Endothelial cell of umbilical vein (primary cell): Measurements from ENCODE around the gene SPEM1. TPM values are rescaled to one million over a fixed set of nuclear protein-coding genes. Genes with fewer than 3 reads are reported as not detected.

ENCODE experiments used
- BruUV-seq: library from RNA; stranded (reverse); fragments of 400-500 nt; replicated peaks from 2 replicates; lab custom pipeline; 2021; lab: Mats Ljungman, UMichigan
- CTCF ChIA-PET: fragments of 300-600, 350-600 bp; sonication (Branson Sonifier 250); formaldehyde crosslinking; loops from one replicate; lab custom pipeline; 2021; ENCODE audit warnings: antibody characterized with exemption, inconsistent platforms; lab: Charles Lee
- POLR2A ChIA-PET: fragments of 300-600, 350-600 bp; sonication (Branson Sonifier 250); formaldehyde crosslinking; loops from one replicate; lab custom pipeline; 2021; ENCODE audit warnings: antibody characterized with exemption, inconsistent platforms; lab: Charles Lee
- DNase-seq: peaks from one replicate; pipeline ENCODE4 v3.0.0-alpha.2; 2011; ENCODE audit warnings: low read depth, low spot score
- FAIRE-seq: peaks from 2 replicates; lab custom pipeline; 2011; peaks lifted over from hg19 to GRCh38; lab: Jason Lieb, UNC
- H2AFZ ChIP-seq: 2 replicates; pipeline ENCODE4 v1.6.0; 2012; ENCODE audit warnings: low read depth, low read length, control low read depth, inconsistent platforms
- H3K27ac ChIP-seq: 2 replicates; pipeline ENCODE4 v1.5.1; 2011; ENCODE audit warnings: low read depth, mild to moderate bottlenecking, control low read depth, low read length, moderate library complexity; ENCODE audit not compliant: insufficient read depth
- H3K27me3 ChIP-seq, 2 experiments: 2 replicates each; pipeline versions ENCODE4 v1.6.0 to v1.6.1; 2011; ENCODE audit warnings: low read length in 2 of 2, mixed read lengths in 1 of 2; ENCODE audit not compliant: control insufficient read depth in 2 of 2, insufficient read depth in 2 of 2
- H3K36me3 ChIP-seq, 2 experiments: 2 replicates in 1 of 2; 3 replicates in 1 of 2; pipeline ENCODE4 v1.5.1; 2011; ENCODE audit warnings: low read length in 2 of 2, mild to moderate bottlenecking in 1 of 2, moderate library complexity in 1 of 2; ENCODE audit not compliant: control insufficient read depth in 2 of 2, insufficient read depth in 2 of 2; ENCODE audit errors: extremely low read depth in 1 of 2
- H3K4me1 ChIP-seq: 3 replicates; pipeline ENCODE4 v1.5.1; 2011; ENCODE audit warnings: mild to moderate bottlenecking, low read length; ENCODE audit not compliant: control insufficient read depth, insufficient read depth; ENCODE audit errors: extremely low read depth
- H3K4me2 ChIP-seq: 2 replicates; pipeline ENCODE4 v1.6.1; 2011; ENCODE audit warnings: low read length, control low read depth, mixed read lengths; ENCODE audit not compliant: insufficient read depth
- H3K4me3 ChIP-seq, 3 experiments: fragments of 200-600 bp in 1 of 3; sonication (generic), shearing (Covaris generic) in 1 of 3; replicated peaks in 1 of 3; 2 replicates each; pipeline ENCODE4 v1.5.1; 2011 to 2016; ENCODE audit warnings: control low read depth in 3 of 3, low read length in 3 of 3, mild to moderate bottlenecking in 2 of 3, inconsistent platforms in 1 of 3, low read depth in 1 of 3, moderate library complexity in 1 of 3; ENCODE audit not compliant: insufficient read depth in 1 of 3
- H3K79me2 ChIP-seq: 2 replicates; pipeline ENCODE4 v1.6.0; 2012; ENCODE audit warnings: low read length, inconsistent platforms; ENCODE audit not compliant: control insufficient read depth, insufficient read depth
- H3K9ac ChIP-seq: replicated peaks from 2 replicates; pipeline ENCODE3; 2011; ENCODE audit warnings: low read length, control low read depth; ENCODE audit not compliant: insufficient read depth; ENCODE audit errors: extremely low read depth
- H3K9me1 ChIP-seq: replicated peaks from 3 replicates; pipeline ENCODE4 v1.6.0; 2011; ENCODE audit warnings: mild to moderate bottlenecking, low read length; ENCODE audit not compliant: control insufficient read depth, insufficient read depth; ENCODE audit errors: extremely low read depth
- H3K9me3 ChIP-seq: replicated peaks from 2 replicates; pipeline ENCODE4 v1.5.1; 2012; ENCODE audit warnings: low read length, inconsistent platforms; ENCODE audit not compliant: control insufficient read depth, insufficient read depth
- H4K20me1 ChIP-seq: replicated peaks from 2 replicates; pipeline ENCODE3; 2011; ENCODE audit warnings: mild to moderate bottlenecking, low read length; ENCODE audit not compliant: control insufficient read depth, insufficient read depth; ENCODE audit errors: extremely low read depth
- EZH2 ChIP-seq: IDR thresholded peaks from 2 replicates; pipeline ENCODE4 v1.6.1; 2012; ENCODE audit warnings: borderline replicate concordance, low read depth, mild to moderate bottlenecking, moderate library complexity, low read length, inconsistent platforms; ENCODE audit not compliant: severe bottlenecking
- FOS ChIP-seq: IDR thresholded peaks from 2 replicates; pipeline ENCODE4 v1.6.1; 2011; ENCODE audit warnings: mild to moderate bottlenecking, low read length, moderate library complexity, borderline replicate concordance; ENCODE audit not compliant: insufficient read depth
- GATA2 ChIP-seq: IDR thresholded peaks from 2 replicates; pipeline ENCODE4 v1.7.0; 2011; ENCODE audit warnings: low read depth, mild to moderate bottlenecking, moderate library complexity, mixed read lengths, low read length; ENCODE audit not compliant: insufficient read length, insufficient read depth
- JUN ChIP-seq: IDR thresholded peaks from 2 replicates; pipeline ENCODE4 v1.6.1; 2011; ENCODE audit warnings: borderline replicate concordance, low read depth; ENCODE audit not compliant: insufficient read length, insufficient read depth
- MYC ChIP-seq: IDR thresholded peaks from one replicate; pipeline ENCODE4 v1.6.1; 2011; ENCODE audit warnings: mild to moderate bottlenecking, low read depth, low read length
- POLR2A ChIP-seq: IDR thresholded peaks from 2 replicates; pipeline ENCODE4 v1.6.1; 2012; ENCODE audit warnings: low read depth, mild to moderate bottlenecking, control low read depth, low read length
- POLR2AphosphoS5 ChIP-seq: IDR thresholded peaks from 2 replicates; pipeline ENCODE4 v1.6.1; 2012; ENCODE audit warnings: low read depth, mild to moderate bottlenecking, control low read depth, low read length, moderate library complexity; ENCODE audit not compliant: insufficient read depth
- dilution Hi-C: fragments of 300-500 bp; cut with MboI; formaldehyde crosslinking; loops from one replicate; pipeline ENCODE4 v1.15.0; 2019; ENCODE audit warnings: low sequenced_read_pairs; ENCODE audit not compliant: extremely low pct_ligation_motif_present
- intact Hi-C: fragments of 100-400 bp; cut with micrococcal nuclease; formaldehyde crosslinking; loops from one replicate; pipeline ENCODE4 v1.10.0; 2022
- polyA plus RNA-seq, 4 experiments: library from polyadenylated mRNA; depleted of rRNA in 3 of 4; stranded (reverse) in 3 of 4; unstranded in 1 of 4; fragments of >200 nt; gene quantifications; 2 replicates each; pipeline versions ENCODE4 v1.2.1 to v1.2.3, GENCODE V29; 2011 to 2012; ENCODE audit warnings: missing spikeins in 1 of 4
- total RNA-seq: library from RNA; stranded (reverse); gene quantifications from 2 replicates; pipeline ENCODE4 v1.2.3, GENCODE V29; 2021
- TF ChIP-seq, protein P1 (sequence below): IDR thresholded peaks from 2 replicates; pipeline ENCODE4 v1.6.1; 2011; ENCODE audit not compliant: insufficient read depth, insufficient read length
- TF ChIP-seq, protein P2 (sequence below), 2 donors: IDR thresholded peaks; 1 replicate in 1 of 2; 2 replicates in 1 of 2; pipeline ENCODE4 v1.5.1; 2011; ENCODE audit warnings: low read length in 2 of 2, mild to moderate bottlenecking in 2 of 2, moderate library complexity in 2 of 2, control low read depth in 1 of 2, inconsistent platforms in 1 of 2, low read depth in 1 of 2; ENCODE audit not compliant: insufficient read depth in 1 of 2; ENCODE audit errors: extremely low read depth in 1 of 2

Gene SPEM1
- total and polyA plus RNA-seq, 2 donors (not counting 3 experiments of a cell fraction or from before 2014, with no cell fraction given) = not detected

DNA sequence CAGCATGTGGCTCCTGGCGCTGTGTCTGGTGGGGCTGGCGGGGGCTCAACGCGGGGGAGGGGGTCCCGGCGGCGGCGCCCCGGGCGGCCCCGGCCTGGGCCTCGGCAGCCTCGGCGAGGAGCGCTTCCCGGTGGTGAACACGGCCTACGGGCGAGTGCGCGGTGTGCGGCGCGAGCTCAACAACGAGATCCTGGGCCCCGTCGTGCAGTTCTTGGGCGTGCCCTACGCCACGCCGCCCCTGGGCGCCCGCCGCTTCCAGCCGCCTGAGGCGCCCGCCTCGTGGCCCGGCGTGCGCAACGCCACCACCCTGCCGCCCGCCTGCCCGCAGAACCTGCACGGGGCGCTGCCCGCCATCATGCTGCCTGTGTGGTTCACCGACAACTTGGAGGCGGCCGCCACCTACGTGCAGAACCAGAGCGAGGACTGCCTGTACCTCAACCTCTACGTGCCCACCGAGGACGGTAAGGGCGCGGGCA, 11.8 kb upstream of the SPEM1 start:
- TF ChIP-seq EZH2 = no peak
- TF ChIP-seq POLR2A = no peak
- no peak for TF ChIP-seq JUN
- no peak for TF ChIP-seq FOS
- TF ChIP-seq, protein P1, sequence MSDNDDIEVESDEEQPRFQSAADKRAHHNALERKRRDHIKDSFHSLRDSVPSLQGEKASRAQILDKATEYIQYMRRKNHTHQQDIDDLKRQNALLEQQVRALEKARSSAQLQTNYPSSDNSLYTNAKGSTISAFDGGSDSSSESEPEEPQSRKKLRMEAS = no peak
- TF ChIP-seq MYC = no peak
- TF ChIP-seq POLR2AphosphoS5 = no peak
- TF ChIP-seq, protein P2, sequence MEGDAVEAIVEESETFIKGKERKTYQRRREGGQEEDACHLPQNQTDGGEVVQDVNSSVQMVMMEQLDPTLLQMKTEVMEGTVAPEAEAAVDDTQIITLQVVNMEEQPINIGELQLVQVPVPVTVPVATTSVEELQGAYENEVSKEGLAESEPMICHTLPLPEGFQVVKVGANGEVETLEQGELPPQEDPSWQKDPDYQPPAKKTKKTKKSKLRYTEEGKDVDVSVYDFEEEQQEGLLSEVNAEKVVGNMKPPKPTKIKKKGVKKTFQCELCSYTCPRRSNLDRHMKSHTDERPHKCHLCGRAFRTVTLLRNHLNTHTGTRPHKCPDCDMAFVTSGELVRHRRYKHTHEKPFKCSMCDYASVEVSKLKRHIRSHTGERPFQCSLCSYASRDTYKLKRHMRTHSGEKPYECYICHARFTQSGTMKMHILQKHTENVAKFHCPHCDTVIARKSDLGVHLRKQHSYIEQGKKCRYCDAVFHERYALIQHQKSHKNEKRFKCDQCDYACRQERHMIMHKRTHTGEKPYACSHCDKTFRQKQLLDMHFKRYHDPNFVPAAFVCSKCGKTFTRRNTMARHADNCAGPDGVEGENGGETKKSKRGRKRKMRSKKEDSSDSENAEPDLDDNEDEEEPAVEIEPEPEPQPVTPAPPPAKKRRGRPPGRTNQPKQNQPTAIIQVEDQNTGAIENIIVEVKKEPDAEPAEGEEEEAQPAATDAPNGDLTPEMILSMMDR (IDR thresholded peaks at IDR 0.05; ENCODE audit: extremely low read depth in 1 of 2, insufficient read depth in 1 of 2, low read depth in 1 of 2, low read length in 2 of 2) = no peak
- TF ChIP-seq GATA2 = no peak
- intact Hi-C loops (no loop called here), dilution Hi-C loops (no loop called here)
- Histone ChIP-seq H4K20me1 (no peaks in the 10 kb centered on the region), H3K4me2 (no peak overlapping the region), H3K36me3 (peaks cover 0 to 15% of the 10 kb centered on the region in 2 experiments), H3K4me1 (peaks cover 4% of the 10 kb centered on the region), H3K4me3 (no peak overlapping the region), H3K27ac (no peak overlapping the region), H3K27me3 (no peaks in the 10 kb centered on the region), H3K79me2 (peaks cover 2% of the 10 kb centered on the region), H3K9ac (no peak overlapping the region), H2AFZ (no peak overlapping the region), H3K9me3 (no peaks in the 10 kb centered on the region), H3K9me1 (no peaks in the 10 kb centered on the region)
- POLR2A ChIA-PET = no interaction called here
- CTCF ChIA-PET = interaction anchor here (1.1 kb wide), 1 partner anchor 28 kb away, joined by 4 read pairs; no protein-coding TSS in a partner anchor
- DNase-seq (no peak), FAIRE-seq (no peak)
- BruUV-seq = no TSS peak
